GM12878 (cell line): ENCODE data around the gene JHY. TPM values are rescaled to one million over a fixed set of nuclear protein-coding genes. Genes with fewer than 3 reads are reported as not detected.

ENCODE experiments used
- CEBPB ChIP-seq, 2 experiments: fragments of 150-350 bp in 1 of 2; IDR thresholded peaks; 2 replicates each; pipeline ENCODE4 v1.6.1; 2012 to 2014; ENCODE audit warnings: low read depth in 2 of 2, low read length in 2 of 2, borderline replicate concordance in 1 of 2, inconsistent platforms in 1 of 2
- CTCF ChIP-seq, 3 experiments: IDR thresholded peaks in 2 of 3; conservative IDR thresholded peaks in 1 of 3; 2 replicates each; pipeline ENCODE4 v1.5.1; 2011; ENCODE audit warnings: low read depth in 3 of 3, low read length in 3 of 3, mild to moderate bottlenecking in 3 of 3, control low read depth in 2 of 3, moderate library complexity in 2 of 3, inconsistent platforms in 1 of 3, mixed read lengths in 1 of 3; ENCODE audit not compliant: control insufficient read depth in 2 of 3, insufficient read depth in 1 of 3; ENCODE audit errors: extremely low read depth in 1 of 3
- DPF2 ChIP-seq: fragments of 450-650 bp; IDR thresholded peaks from 2 replicates; pipeline ENCODE4 v1.6.1; 2017; ENCODE audit warnings: mild to moderate bottlenecking
- EZH2 ChIP-seq: IDR thresholded peaks from 2 replicates; pipeline ENCODE4 v1.6.1; 2012; ENCODE audit warnings: low read depth, mild to moderate bottlenecking, control low read depth, inconsistent platforms, low read length, borderline replicate concordance; ENCODE audit not compliant: control insufficient read depth
- FOS ChIP-seq: IDR thresholded peaks from 3 replicates; pipeline ENCODE4 v1.6.1; 2011; ENCODE audit warnings: borderline replicate concordance; ENCODE audit not compliant: insufficient read length; ENCODE audit errors: extremely low read depth
- HCFC1 ChIP-seq: fragments of 150-350 bp; IDR thresholded peaks from 2 replicates; pipeline ENCODE4 v1.6.1; 2014; ENCODE audit warnings: low read length
- HDAC2 ChIP-seq: fragments of 200-600 bp; sonication (generic); IDR thresholded peaks from 2 replicates; pipeline ENCODE4 v1.6.1; 2017
- NFXL1 ChIP-seq: fragments of 450-650 bp; IDR thresholded peaks from 2 replicates; pipeline ENCODE4 v1.6.1; 2017; ENCODE audit warnings: antibody characterized with exemption, mild to moderate bottlenecking, borderline replicate concordance
- NR2C1 ChIP-seq: fragments of 450-650 bp; IDR thresholded peaks from 2 replicates; pipeline ENCODE4 v1.6.1; 2017; ENCODE audit warnings: antibody characterized with exemption, mild to moderate bottlenecking, moderate library complexity
- RB1 ChIP-seq: fragments of 450-650 bp; formaldehyde crosslinking; IDR thresholded peaks from 2 replicates; pipeline ENCODE4 v1.6.1; 2017; ENCODE audit warnings: mild to moderate bottlenecking, borderline replicate concordance
- SIN3A ChIP-seq: IDR thresholded peaks from 2 replicates; pipeline ENCODE4 v1.6.1; 2012; ENCODE audit warnings: low read depth, low read length, improper control_type of control experiment
- SPI1 ChIP-seq: IDR thresholded peaks from 2 replicates; pipeline ENCODE4 v1.6.1; 2011; ENCODE audit warnings: low read depth, mild to moderate bottlenecking, low read length, moderate library complexity, borderline replicate concordance; ENCODE audit not compliant: insufficient read depth
- SUZ12 ChIP-seq: fragments of 200-600 bp; sonication (generic); IDR thresholded peaks from one replicate; pipeline ENCODE4 v1.6.1; 2018; ENCODE audit warnings: antibody characterized with exemption, mild to moderate bottlenecking; ENCODE audit not compliant: unreplicated experiment
- ZBED1 ChIP-seq: IDR thresholded peaks from 2 replicates; pipeline ENCODE4 v1.6.1; 2016; ENCODE audit warnings: borderline replicate concordance
- polyA plus RNA-seq, 11 experiments: library from polyadenylated mRNA; depleted of rRNA in 4 of 11; unstranded in 6 of 11; stranded (reverse) in 5 of 11; fragments of >200 nt; fragmentation: Nextera tagmentation in 4 of 11; fragmentation: Illumina TruSeq in 1 of 11; extraction: Ambion mirVana in 4 of 11; extraction: Trizol in 1 of 11; gene quantifications; 1 replicate in 1 of 11; 2 replicates in 10 of 11; pipeline versions ENCODE4 v1.2.1 to v1.2.3, GENCODE V29; 2011 to 2016; ENCODE audit warnings: inconsistent platforms in 2 of 11, missing spikeins in 2 of 11, low read depth in 1 of 11
- total RNA-seq, 4 experiments: library from RNA; depleted of rRNA in 3 of 4; stranded (reverse); fragments of >200 nt in 3 of 4; fragmentation: Illumina TruSeq in 1 of 4; extraction: Trizol in 1 of 4; gene quantifications; 2 replicates each; pipeline versions ENCODE4 v1.2.1 to v1.2.3, GENCODE V29; 2013 to 2021
- TF ChIP-seq, protein P1 (sequence below): IDR thresholded peaks from 2 replicates; pipeline ENCODE4 v1.6.1; 2012; ENCODE audit warnings: improper control_type of control experiment, low read depth, low read length; ENCODE audit not compliant: insufficient replicate concordance
- TF ChIP-seq, protein P2 (sequence below): fragments of 450-650 bp; IDR thresholded peaks from 2 replicates; pipeline ENCODE4 v1.6.1; 2017; ENCODE audit warnings: mild to moderate bottlenecking
- TF ChIP-seq, protein P3 (sequence below): fragments of 450-650 bp; formaldehyde crosslinking; IDR thresholded peaks from 2 replicates; pipeline ENCODE4 v1.4.0; 2022; ENCODE audit warnings: mild to moderate bottlenecking, moderate library complexity

The JHY gene
- total and polyA plus RNA-seq, 10 of the 15 experiments (the other 5 are each of a cell fraction or from before 2014, with no cell fraction given): 0.90 to 7.1 (median 5.5) TPM

DNA sequence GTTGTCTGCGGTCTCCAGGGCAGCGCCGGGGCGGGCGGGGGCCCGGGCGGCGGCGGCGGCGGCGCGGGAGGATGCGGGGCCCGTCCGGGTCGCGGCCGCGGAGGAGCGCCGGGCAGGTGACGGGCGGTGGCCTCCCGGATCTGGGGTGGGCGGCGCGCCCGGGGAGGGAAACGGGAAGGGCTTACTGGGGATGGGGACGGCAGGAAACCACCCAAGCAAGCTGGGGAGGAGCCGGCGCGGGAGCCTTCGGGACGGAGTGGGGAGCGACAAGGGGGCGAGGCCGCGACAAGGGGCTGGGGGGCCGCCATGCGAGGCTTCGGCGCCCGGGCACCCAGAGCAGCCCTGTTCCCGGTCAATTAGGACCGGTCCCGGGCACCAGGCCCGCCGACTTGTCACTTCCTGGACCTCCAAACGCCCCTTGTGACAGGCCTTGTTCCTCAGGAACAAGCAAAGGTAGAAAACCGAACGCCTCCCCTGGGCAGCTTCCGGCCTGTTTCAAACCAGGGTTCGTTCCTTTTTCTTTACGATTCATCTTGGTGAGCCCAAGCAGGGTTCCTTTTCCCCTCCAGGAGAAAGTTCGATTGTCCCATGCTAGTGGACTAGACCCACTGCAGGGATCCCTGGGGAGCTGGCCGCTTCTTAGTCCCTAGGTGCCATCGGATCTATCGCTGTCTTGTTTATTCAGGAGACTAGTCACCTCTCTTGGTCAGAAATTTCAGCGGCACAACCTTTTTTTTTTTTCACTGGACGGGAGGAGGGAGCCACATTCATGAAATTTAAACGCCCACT is 492 bp downstream of the JHY start (continued):
- TF ChIP-seq, protein P1, sequence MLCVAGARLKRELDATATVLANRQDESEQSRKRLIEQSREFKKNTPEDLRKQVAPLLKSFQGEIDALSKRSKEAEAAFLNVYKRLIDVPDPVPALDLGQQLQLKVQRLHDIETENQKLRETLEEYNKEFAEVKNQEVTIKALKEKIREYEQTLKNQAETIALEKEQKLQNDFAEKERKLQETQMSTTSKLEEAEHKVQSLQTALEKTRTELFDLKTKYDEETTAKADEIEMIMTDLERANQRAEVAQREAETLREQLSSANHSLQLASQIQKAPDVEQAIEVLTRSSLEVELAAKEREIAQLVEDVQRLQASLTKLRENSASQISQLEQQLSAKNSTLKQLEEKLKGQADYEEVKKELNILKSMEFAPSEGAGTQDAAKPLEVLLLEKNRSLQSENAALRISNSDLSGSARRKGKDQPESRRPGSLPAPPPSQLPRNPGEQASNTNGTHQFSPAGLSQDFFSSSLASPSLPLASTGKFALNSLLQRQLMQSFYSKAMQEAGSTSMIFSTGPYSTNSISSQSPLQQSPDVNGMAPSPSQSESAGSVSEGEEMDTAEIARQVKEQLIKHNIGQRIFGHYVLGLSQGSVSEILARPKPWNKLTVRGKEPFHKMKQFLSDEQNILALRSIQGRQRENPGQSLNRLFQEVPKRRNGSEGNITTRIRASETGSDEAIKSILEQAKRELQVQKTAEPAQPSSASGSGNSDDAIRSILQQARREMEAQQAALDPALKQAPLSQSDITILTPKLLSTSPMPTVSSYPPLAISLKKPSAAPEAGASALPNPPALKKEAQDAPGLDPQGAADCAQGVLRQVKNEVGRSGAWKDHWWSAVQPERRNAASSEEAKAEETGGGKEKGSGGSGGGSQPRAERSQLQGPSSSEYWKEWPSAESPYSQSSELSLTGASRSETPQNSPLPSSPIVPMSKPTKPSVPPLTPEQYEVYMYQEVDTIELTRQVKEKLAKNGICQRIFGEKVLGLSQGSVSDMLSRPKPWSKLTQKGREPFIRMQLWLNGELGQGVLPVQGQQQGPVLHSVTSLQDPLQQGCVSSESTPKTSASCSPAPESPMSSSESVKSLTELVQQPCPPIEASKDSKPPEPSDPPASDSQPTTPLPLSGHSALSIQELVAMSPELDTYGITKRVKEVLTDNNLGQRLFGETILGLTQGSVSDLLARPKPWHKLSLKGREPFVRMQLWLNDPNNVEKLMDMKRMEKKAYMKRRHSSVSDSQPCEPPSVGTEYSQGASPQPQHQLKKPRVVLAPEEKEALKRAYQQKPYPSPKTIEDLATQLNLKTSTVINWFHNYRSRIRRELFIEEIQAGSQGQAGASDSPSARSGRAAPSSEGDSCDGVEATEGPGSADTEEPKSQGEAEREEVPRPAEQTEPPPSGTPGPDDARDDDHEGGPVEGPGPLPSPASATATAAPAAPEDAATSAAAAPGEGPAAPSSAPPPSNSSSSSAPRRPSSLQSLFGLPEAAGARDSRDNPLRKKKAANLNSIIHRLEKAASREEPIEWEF: peak; percentile 12
- no peak for TF ChIP-seq NFXL1
- TF ChIP-seq HCFC1: no peak
- TF ChIP-seq EZH2: no peak
- TF ChIP-seq SPI1: no peak
- TF ChIP-seq FOS: no peak
- TF ChIP-seq RB1: no peak
- no peak for TF ChIP-seq NR2C1
- TF ChIP-seq, protein P2, sequence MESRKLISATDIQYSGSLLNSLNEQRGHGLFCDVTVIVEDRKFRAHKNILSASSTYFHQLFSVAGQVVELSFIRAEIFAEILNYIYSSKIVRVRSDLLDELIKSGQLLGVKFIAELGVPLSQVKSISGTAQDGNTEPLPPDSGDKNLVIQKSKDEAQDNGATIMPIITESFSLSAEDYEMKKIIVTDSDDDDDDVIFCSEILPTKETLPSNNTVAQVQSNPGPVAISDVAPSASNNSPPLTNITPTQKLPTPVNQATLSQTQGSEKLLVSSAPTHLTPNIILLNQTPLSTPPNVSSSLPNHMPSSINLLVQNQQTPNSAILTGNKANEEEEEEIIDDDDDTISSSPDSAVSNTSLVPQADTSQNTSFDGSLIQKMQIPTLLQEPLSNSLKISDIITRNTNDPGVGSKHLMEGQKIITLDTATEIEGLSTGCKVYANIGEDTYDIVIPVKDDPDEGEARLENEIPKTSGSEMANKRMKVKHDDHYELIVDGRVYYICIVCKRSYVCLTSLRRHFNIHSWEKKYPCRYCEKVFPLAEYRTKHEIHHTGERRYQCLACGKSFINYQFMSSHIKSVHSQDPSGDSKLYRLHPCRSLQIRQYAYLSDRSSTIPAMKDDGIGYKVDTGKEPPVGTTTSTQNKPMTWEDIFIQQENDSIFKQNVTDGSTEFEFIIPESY: no peak
- TF ChIP-seq CEBPB (IDR thresholded peaks at IDR 0.05; ENCODE audit: borderline replicate concordance in 1 of 2, low read depth in 2 of 2, low read length in 2 of 2): no peak
- no peak for TF ChIP-seq SIN3A
- TF ChIP-seq DPF2: peak; percentile 50; the same call in 1 of the 2 replicates
- TF ChIP-seq CTCF (IDR thresholded peaks at IDR 0.05 in 2 of 3, conservative IDR thresholded peaks at IDR 0.05 in 1 of 3; ENCODE audit: control insufficient read depth in 2 of 3, extremely low read depth in 1 of 3, insufficient read depth in 1 of 3, low read depth in 3 of 3, low read length in 3 of 3): no peak
- no peak for TF ChIP-seq HDAC2
- TF ChIP-seq SUZ12: peak; percentile 7
- TF ChIP-seq, protein P3, sequence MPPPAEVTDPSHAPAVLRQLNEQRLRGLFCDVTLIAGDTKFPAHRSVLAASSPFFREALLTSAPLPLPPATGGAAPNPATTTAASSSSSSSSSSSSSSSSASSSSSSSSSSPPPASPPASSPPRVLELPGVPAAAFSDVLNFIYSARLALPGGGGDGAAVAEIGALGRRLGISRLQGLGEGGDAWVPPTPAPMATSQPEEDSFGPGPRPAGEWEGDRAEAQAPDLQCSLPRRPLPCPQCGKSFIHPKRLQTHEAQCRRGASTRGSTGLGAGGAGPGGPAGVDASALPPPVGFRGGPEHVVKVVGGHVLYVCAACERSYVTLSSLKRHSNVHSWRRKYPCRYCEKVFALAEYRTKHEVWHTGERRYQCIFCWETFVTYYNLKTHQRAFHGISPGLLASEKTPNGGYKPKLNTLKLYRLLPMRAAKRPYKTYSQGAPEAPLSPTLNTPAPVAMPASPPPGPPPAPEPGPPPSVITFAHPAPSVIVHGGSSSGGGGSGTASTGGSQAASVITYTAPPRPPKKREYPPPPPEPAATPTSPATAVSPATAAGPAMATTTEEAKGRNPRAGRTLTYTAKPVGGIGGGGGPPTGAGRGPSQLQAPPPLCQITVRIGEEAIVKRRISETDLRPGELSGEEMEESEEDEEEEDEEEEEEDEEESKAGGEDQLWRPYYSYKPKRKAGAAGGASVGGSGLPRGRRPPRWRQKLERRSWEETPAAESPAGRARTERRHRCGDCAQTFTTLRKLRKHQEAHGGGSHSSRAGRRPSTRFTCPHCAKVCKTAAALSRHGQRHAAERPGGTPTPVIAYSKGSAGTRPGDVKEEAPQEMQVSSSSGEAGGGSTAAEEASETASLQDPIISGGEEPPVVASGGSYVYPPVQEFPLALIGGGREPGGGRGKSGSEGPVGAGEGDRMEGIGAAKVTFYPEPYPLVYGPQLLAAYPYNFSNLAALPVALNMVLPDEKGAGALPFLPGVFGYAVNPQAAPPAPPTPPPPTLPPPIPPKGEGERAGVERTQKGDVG (CRISPR knock-in tag): no peak
- no peak for TF ChIP-seq ZBED1
